ENCODE measurements around the gene E2F4. TPM values are rescaled to one million over a fixed set of nuclear protein-coding genes. Genes with fewer than 3 reads are reported as not detected.

E2F4 gene
- total RNA-seq, 1 experiment from 2014 or later = 86.2 TPM

DNA sequence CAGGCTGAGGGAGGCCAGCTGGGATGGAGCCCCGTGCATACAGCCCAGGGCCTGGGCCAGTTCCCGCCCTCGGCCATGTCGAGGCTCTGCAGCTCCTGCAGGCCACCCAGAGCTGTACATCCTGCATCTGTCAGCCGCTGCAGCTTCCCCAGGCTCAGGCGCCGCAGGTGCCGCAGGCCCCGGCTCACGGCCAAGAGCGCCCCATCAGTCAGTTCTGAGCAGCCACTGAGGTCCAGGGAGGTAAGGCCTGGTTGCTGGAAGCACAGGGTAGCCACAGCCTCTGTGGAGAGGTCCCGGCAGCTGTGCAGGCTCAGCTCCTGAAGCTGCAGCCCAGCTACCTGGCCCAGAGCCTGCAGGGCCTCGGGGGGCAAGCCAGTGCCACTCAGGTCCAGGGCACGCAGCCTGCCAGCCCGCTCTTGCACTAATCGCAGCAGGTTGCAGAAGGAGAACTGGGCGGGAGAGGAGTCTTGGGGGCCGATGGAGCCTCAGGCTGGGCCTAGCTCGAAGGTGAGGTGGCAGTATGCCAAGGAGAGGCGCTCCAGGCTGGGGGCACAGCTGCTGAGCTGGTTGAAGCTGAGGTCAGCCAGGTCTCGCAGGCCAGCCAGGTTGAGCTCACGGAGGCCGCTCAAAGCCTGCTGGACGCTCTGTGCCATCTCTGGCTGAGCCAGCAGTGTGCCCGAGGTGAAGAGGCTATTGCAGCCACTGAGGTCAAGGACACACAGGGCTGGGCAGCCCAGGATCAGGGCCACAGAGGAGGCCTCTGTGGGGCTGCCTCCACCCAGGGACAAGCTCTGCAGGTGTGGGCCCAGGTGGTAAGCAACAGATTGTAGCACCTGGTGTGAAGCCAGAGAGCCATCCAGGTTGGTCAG lies 18.3 kb downstream of the E2F4 start:
- Histone ChIP-seq H3K4me1 (ENCODE audit: insufficient read depth, low read length) (peaks cover 38% of the 10 kb centered on the region), H3K4me2 (ENCODE audit: low read length) (no peak overlapping the region), H3K9me3 (ENCODE audit: low read length) (no peaks in the 10 kb centered on the region), H3K4me3 (ENCODE audit: low read length) (no peak overlapping the region), H3K36me3 (ENCODE audit: low read depth, low read length) (no peaks in the 10 kb centered on the region), H3K27me3 (ENCODE audit: low read length) (no peaks in the 10 kb centered on the region), H3F3A (ENCODE audit: low read length, unreplicated experiment) (peaks cover 3% of the 10 kb centered on the region), H3K27ac (ENCODE audit: low read length) (no peak overlapping the region), H4K20me1 (ENCODE audit: low read length) (no peaks in the 10 kb centered on the region), H3K79me2 (ENCODE audit: low read length) (no peaks in the 10 kb centered on the region), H3K9ac (ENCODE audit: low read length) (no peak overlapping the region), H2AFZ (ENCODE audit: low read length) (no peak overlapping the region), H3K9me2 (replicated peaks; ENCODE audit: low read length) (no peaks in the 10 kb centered on the region)
- ChIA-PET POLR2A (ENCODE audit: unreplicated experiment) (no interaction called here), CTCF (no interaction called here)
- intact Hi-C loops (cut with micrococcal nuclease) = no loop called here
- ATAC-seq (no peak), DNase-seq (no peak)
- BruUV-seq (replicated peaks) = no TSS peak
- TF ChIP-seq, protein P1, sequence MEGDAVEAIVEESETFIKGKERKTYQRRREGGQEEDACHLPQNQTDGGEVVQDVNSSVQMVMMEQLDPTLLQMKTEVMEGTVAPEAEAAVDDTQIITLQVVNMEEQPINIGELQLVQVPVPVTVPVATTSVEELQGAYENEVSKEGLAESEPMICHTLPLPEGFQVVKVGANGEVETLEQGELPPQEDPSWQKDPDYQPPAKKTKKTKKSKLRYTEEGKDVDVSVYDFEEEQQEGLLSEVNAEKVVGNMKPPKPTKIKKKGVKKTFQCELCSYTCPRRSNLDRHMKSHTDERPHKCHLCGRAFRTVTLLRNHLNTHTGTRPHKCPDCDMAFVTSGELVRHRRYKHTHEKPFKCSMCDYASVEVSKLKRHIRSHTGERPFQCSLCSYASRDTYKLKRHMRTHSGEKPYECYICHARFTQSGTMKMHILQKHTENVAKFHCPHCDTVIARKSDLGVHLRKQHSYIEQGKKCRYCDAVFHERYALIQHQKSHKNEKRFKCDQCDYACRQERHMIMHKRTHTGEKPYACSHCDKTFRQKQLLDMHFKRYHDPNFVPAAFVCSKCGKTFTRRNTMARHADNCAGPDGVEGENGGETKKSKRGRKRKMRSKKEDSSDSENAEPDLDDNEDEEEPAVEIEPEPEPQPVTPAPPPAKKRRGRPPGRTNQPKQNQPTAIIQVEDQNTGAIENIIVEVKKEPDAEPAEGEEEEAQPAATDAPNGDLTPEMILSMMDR (conservative IDR thresholded peaks at IDR 0.05; ENCODE audit: low read depth, low read length) = no peak
- TF ChIP-seq EZH2 (IDR thresholded peaks at IDR 0.05; ENCODE audit: low read length, unreplicated experiment) (no peak), EZH2phosphoT487 (IDR thresholded peaks at IDR 0.05; ENCODE audit: borderline replicate concordance, low read length) (no peak)

DNA sequence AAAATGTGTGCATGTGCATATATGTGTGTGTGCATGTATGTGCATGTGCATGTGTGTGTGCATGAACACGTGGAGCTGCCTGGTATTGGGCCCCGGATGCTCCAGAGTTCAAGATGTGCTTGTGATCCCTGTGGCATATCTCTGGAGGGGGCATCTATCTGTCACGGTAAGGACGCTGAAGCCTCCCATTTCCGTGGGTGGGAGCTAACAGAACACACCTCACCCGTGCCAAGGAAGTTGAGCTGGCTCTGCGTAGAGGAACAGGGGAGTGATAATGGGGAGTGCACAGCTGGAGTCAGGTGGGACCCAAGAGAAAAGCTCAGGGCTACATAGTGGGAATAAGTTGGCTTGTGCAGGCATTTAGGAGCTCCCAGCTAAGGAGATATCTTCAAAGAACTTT lies 19.7 kb downstream of the E2F4 start:
- H3K4me1 ChIP-seq (ENCODE audit: insufficient read depth, low read length) = peaks cover 30% of the 10 kb centered on the region
- ChIA-PET POLR2A (ENCODE audit: unreplicated experiment) (no interaction called here), CTCF (interaction anchor here (0.8 kb wide), 1 partner anchor 36 kb away, joined by 3 read pairs; the partner anchor contains the start of gene FHOD1)
- H3K4me3 ChIP-seq (ENCODE audit: low read length) = no peak overlapping the region
- no peak overlapping the region for H3K27ac ChIP-seq (ENCODE audit: low read length)
- H3K36me3 ChIP-seq (ENCODE audit: low read depth, low read length) = no peaks in the 10 kb centered on the region
- no peaks in the 10 kb centered on the region for H3K9me3 ChIP-seq (ENCODE audit: low read length)
- H3K79me2 ChIP-seq (ENCODE audit: low read length) = no peaks in the 10 kb centered on the region
- no peak for TF ChIP-seq EZH2 (IDR thresholded peaks at IDR 0.05; ENCODE audit: low read length, unreplicated experiment)
- TF ChIP-seq, protein P1 (conservative IDR thresholded peaks at IDR 0.05; ENCODE audit: low read depth, low read length) = no peak
- no peak for TF ChIP-seq EZH2phosphoT487 (IDR thresholded peaks at IDR 0.05; ENCODE audit: borderline replicate concordance, low read length)
- no TSS peak for BruUV-seq (replicated peaks)
- no peaks in the 10 kb centered on the region for H3K27me3 ChIP-seq (ENCODE audit: low read length)
- no peak overlapping the region for H2AFZ ChIP-seq (ENCODE audit: low read length)
- no peaks in the 10 kb centered on the region for H3K9me2 ChIP-seq (replicated peaks; ENCODE audit: low read length)
- no peak overlapping the region for H3K4me2 ChIP-seq (ENCODE audit: low read length)
- intact Hi-C loops (cut with micrococcal nuclease) = no loop called here
- no peaks in the 10 kb centered on the region for H4K20me1 ChIP-seq (ENCODE audit: low read length)
- ATAC-seq (no peak), DNase-seq (no peak)
- H3K9ac ChIP-seq (ENCODE audit: low read length) = no peak overlapping the region
- H3F3A ChIP-seq (ENCODE audit: low read length, unreplicated experiment) = peaks cover 3% of the 10 kb centered on the region

DNA sequence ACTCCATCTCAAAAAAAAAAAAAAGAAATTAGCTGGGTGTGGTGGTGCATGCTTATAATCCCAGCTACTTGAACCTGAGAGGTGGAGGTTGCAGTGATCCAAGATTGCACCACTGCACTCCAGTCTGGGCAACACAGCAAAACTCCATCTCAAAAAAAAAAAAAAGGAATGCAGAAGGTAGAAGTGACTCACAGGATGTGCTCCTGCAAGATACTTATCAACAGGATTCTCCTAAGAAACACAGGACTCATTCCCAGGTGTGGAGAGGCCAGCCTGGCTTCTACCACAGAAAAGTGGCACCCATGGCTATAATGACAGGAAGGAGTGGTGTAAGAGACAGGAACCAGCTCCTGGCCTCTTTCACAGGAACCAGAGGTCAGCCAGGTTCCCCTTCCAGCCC lies 20.8 kb downstream of the E2F4 start:
- Histone ChIP-seq H3F3A (ENCODE audit: low read length, unreplicated experiment) (peaks cover 3% of the 10 kb centered on the region), H3K27me3 (ENCODE audit: low read length) (no peaks in the 10 kb centered on the region), H3K4me3 (ENCODE audit: low read length) (no peak overlapping the region), H3K27ac (ENCODE audit: low read length) (peak overlapping the region; percentile 81), H3K4me1 (ENCODE audit: insufficient read depth, low read length) (peaks cover 19% of the 10 kb centered on the region), H4K20me1 (ENCODE audit: low read length) (no peaks in the 10 kb centered on the region), H3K9ac (ENCODE audit: low read length) (no peak overlapping the region), H3K79me2 (ENCODE audit: low read length) (no peaks in the 10 kb centered on the region), H3K9me3 (ENCODE audit: low read length) (no peaks in the 10 kb centered on the region), H3K36me3 (ENCODE audit: low read depth, low read length) (no peaks in the 10 kb centered on the region), H3K4me2 (ENCODE audit: low read length) (peak overlapping the region; percentile 56), H2AFZ (ENCODE audit: low read length) (no peak overlapping the region), H3K9me2 (replicated peaks; ENCODE audit: low read length) (no peaks in the 10 kb centered on the region)
- intact Hi-C loops (cut with micrococcal nuclease) = no loop called here
- peak; percentile 67 for ATAC-seq
- no TSS peak for BruUV-seq (replicated peaks)
- TF ChIP-seq EZH2phosphoT487 (IDR thresholded peaks at IDR 0.05; ENCODE audit: borderline replicate concordance, low read length) (no peak), EZH2 (IDR thresholded peaks at IDR 0.05; ENCODE audit: low read length, unreplicated experiment) (no peak)
- TF ChIP-seq, protein P1 (conservative IDR thresholded peaks at IDR 0.05; ENCODE audit: low read depth, low read length) = no peak
- ChIA-PET CTCF (interaction anchor here (0.6 kb wide), 2 partner anchors 335 to 653 kb away, joined by 4 to 5 read pairs; no protein-coding TSS in a partner anchor), POLR2A (ENCODE audit: unreplicated experiment) (interaction anchor here (0.6 kb wide), 1 partner anchor 16 kb away, joined by 5 read pairs; no protein-coding TSS in a partner anchor)
- peak; percentile 73 for DNase-seq
